Measurements from ENCODE around the gene PLA2G2D. TPM values are rescaled to one million over a fixed set of nuclear protein-coding genes. Genes with fewer than 3 reads are reported as not detected.

PLA2G2D gene
- polyA plus RNA-seq, 3 donors: 0.08 TPM; not detected in 1

GRCh38 chr1:20071416-20071815 lies 47.9 kb downstream of the PLA2G2D start:
- no peaks in the 10 kb centered on the region for H3K36me3 Mint-ChIP-seq
- Histone ChIP-seq H4K20me1 (ENCODE audit: insufficient read depth, low read length) (no peaks in the 10 kb centered on the region), H3K4me1 (ENCODE audit: control insufficient read depth in 1 of 2, insufficient read depth in 2 of 2, low read length in 2 of 2) (no peaks in the 10 kb centered on the region), H3K27me3 (ENCODE audit: control insufficient read depth in 2 of 2, insufficient read depth in 2 of 2, low read length in 2 of 2) (no peaks in the 10 kb centered on the region), H2AFZ (ENCODE audit: insufficient read depth, low read depth, low read length, poor library complexity, severe bottlenecking) (no peak overlapping the region), H3K4me2 (replicated peaks; ENCODE audit: extremely low read depth, low read length, poor library complexity, severe bottlenecking) (no peak overlapping the region), H3K4me3 (replicated peaks in 1 of 3; ENCODE audit: low read depth in 2 of 3, low read length in 3 of 3) (no peak overlapping the region), H3K9ac (ENCODE audit: insufficient read depth, low read length, poor library complexity, severe bottlenecking) (no peak overlapping the region), H3K79me2 (ENCODE audit: insufficient read depth, low read length) (no peaks in the 10 kb centered on the region), H3K36me3 (replicated peaks in 1 of 2; ENCODE audit: control insufficient read depth in 1 of 2, insufficient read depth in 2 of 2, low read length in 2 of 2) (no peaks in the 10 kb centered on the region), H3K27ac (ENCODE audit: low read depth in 1 of 2, low read length in 2 of 2) (no peak overlapping the region), H3K9me3 (replicated peaks in 1 of 2; ENCODE audit: control insufficient read depth in 1 of 2, insufficient read depth in 1 of 2, low read length in 2 of 2) (no peaks in the 10 kb centered on the region)
- H3K4me3 Mint-ChIP-seq: no peak overlapping the region
- intact Hi-C loops (cut with micrococcal nuclease): no loop called here
- 93% methylated on average over 5 of the region's 6 CpGs for WGBS (ENCODE audit: insufficient coverage)
- peaks cover 0 to 12% (median 8%) of the 10 kb centered on the region in 3 donors for H3K27me3 Mint-ChIP-seq (ENCODE audit: low read depth in 3 of 3)
- H3K4me1 Mint-ChIP-seq: no peaks in the 10 kb centered on the region
- no peak for TF ChIP-seq CTCF (IDR thresholded peaks at IDR 0.05)
- no peak for DNase-seq
- no peak overlapping the region for H3K27ac Mint-ChIP-seq
- peaks cover 0 to 3% (median 0%) of the 10 kb centered on the region in 7 donors for H3K9me3 Mint-ChIP-seq

GRCh38 chr1:20070357-20070756 lies 49.0 kb downstream of the PLA2G2D start:
- DNase-seq: no peak
- Histone ChIP-seq H3K27ac (ENCODE audit: low read depth in 1 of 2, low read length in 2 of 2) (no peak overlapping the region), H2AFZ (ENCODE audit: insufficient read depth, low read depth, low read length, poor library complexity, severe bottlenecking) (no peak overlapping the region), H3K9ac (ENCODE audit: insufficient read depth, low read length, poor library complexity, severe bottlenecking) (no peak overlapping the region), H3K4me2 (replicated peaks; ENCODE audit: extremely low read depth, low read length, poor library complexity, severe bottlenecking) (no peak overlapping the region), H3K36me3 (replicated peaks in 1 of 2; ENCODE audit: control insufficient read depth in 1 of 2, insufficient read depth in 2 of 2, low read length in 2 of 2) (no peaks in the 10 kb centered on the region), H3K4me3 (replicated peaks in 1 of 3; ENCODE audit: low read depth in 2 of 3, low read length in 3 of 3) (no peak overlapping the region), H4K20me1 (ENCODE audit: insufficient read depth, low read length) (no peaks in the 10 kb centered on the region), H3K9me3 (replicated peaks in 1 of 2; ENCODE audit: control insufficient read depth in 1 of 2, insufficient read depth in 1 of 2, low read length in 2 of 2) (no peaks in the 10 kb centered on the region), H3K27me3 (ENCODE audit: control insufficient read depth in 2 of 2, insufficient read depth in 2 of 2, low read length in 2 of 2) (peaks cover 3 to 4% of the 10 kb centered on the region in 2 donors), H3K4me1 (ENCODE audit: control insufficient read depth in 1 of 2, insufficient read depth in 2 of 2, low read length in 2 of 2) (no peaks in the 10 kb centered on the region), H3K79me2 (ENCODE audit: insufficient read depth, low read length) (no peaks in the 10 kb centered on the region)
- TF ChIP-seq CTCF (IDR thresholded peaks at IDR 0.05): no peak
- H3K27ac Mint-ChIP-seq: peak overlapping the region in 1 of 7 donors; percentile 57
- H3K4me1 Mint-ChIP-seq: no peaks in the 10 kb centered on the region
- H3K36me3 Mint-ChIP-seq: no peaks in the 10 kb centered on the region
- no peak overlapping the region for H3K4me3 Mint-ChIP-seq
- intact Hi-C loops (cut with micrococcal nuclease): no loop called here
- H3K27me3 Mint-ChIP-seq (ENCODE audit: low read depth in 3 of 3): peaks cover 0 to 17% (median 13%) of the 10 kb centered on the region in 3 donors
- H3K9me3 Mint-ChIP-seq: peaks cover 0 to under 1% (median 0%) of the 10 kb centered on the region in 7 donors
- 100% methylated on average over 2 of the region's 10 CpGs for WGBS (ENCODE audit: insufficient coverage)

All from CD14-positive monocyte (primary cell).